Pulmonary artery endothelial cell (primary cell): ENCODE data around the gene FGF1. TPM values are rescaled to one million over a fixed set of nuclear protein-coding genes. Genes with fewer than 3 reads are reported as not detected.
A peak's percentile ranks its signal among the peaks of the same experiment; 100 is the strongest.
"Not testable (repeated sequence)": the region's sequence is repeated elsewhere in the genome, so short reads cannot be mapped to it uniquely, and the experiment has no call there.

Experiments used
- DNase-seq: peaks from one replicate; pipeline ENCODE4 v3.0.0-alpha.2; 2011; ENCODE audit warnings: low read depth, low spot score
- total RNA-seq: library from RNA; depleted of rRNA; stranded (reverse); fragments of >200 nt; gene quantifications from 2 replicates; pipeline ENCODE4 v1.2.3, GENCODE V29; 2014

Gene FGF1
- total RNA-seq, 1 donor from 2014 or later = not detected

DNA sequence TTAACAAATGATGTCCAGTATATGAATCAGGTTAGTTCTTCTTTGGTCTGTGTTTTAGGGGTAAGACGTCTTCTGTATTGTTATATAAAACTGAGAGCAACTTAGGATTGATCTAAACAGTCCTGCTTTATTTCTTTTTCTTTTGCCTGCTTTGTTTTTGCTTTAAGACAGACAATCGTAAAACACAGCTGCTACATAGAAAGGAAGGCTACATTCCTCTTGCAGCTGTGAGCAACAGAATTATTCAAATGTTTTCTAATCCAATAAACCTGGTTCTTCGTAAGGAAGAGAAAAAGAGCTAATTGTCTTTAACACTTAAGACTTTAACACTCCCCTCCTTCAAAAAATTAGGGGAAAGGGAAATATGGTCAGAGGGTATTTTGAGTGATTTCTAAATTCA, 14.6 kb downstream of the FGF1 start:
- no peak for DNase-seq

DNA sequence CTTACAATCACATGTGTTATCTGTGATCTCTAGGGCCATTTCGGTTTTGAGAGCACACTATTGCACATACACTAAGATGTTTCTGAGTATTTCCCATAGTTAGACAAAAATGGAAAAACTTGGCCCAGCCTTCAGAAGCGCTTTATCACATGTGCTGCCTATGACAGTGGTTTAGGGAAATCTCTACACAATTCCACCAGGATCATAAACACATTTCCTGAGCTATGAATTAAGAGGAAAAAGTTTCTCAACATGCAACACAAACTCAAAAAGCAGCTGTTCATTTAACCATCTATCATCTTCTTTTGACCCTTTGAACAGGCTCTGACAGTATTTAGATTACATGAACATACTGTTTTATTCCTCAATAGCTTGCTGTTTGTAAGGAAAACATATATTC, 15.1 kb downstream of the FGF1 start:
- no peak for DNase-seq

DNA sequence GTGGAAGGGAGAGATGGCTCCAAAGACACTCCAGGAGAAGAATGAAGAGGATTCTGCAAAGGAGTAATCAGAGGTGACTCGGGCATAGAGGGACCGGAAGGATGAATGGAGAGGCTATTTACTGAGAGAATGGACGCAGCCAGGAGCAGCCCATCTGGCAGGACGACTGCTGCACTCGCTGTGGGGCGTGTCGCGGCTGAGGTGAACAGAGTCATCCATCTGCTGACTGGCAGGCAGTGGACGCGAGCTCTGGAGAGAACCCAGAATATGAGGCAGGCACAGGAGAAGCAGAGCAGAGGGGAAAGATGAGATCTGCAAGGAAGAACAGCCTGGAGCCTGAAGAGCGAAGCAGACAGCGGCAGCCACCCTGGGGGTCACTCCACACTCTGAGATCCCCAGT, 16.4 kb downstream of the FGF1 start:
- no peak for DNase-seq

- no peak for DNase-seq
Observed at GRCh38 chr5:142668336-142668735, 17.6 kb downstream of the FGF1 start.

DNA sequence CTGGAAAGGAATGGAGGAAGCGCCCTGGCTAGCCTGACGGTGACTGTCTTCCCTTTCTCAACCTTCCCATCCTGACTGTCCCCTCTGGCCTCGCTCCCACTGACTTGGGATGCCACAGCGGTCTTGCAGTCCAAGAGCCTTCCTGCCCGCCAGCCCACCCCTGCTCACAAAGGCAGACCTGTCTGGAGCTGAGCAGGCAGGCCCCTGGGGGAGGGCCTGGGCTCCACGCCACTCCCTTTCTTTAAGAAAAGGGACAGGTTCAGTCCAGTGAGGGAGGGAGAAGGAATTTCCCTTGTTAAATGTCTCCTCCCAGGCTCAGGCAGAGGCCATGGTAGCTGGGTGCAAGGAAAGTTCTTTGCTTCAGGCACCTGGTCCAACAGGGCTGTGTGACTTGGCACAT, 18.1 kb downstream of the FGF1 start:
- no peak for DNase-seq

GRCh38 chr5:142664636-142665035, 21.3 kb downstream of the FGF1 start:
- no peak for DNase-seq

GRCh38 chr5:142664067-142664466, 21.8 kb downstream of the FGF1 start:
- DNase-seq = no peak

GRCh38 chr5:142663246-142663645, 22.6 kb downstream of the FGF1 start:
- no peak for DNase-seq

DNA sequence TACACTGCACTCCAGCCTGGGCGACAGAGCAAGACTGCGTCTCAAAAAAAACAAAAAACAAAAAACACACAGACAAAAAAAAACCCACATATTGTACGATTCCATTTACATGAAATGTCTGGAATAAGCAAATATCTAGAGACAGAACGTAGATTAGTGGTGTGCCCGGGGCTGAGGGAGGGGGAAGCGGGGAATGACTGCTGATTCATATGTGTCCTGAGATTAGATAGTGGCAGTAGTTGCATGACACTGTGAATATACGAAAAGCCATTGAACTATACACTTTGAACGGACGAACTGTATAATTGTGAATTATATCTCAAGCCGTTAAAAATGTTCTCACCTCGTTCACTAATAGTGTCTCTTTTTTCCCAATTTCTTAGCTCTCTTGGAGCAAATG, 23.9 kb downstream of the FGF1 start:
- DNase-seq = no peak

GRCh38 chr5:142661143-142661542, 24.7 kb downstream of the FGF1 start:
- no peak for DNase-seq

GRCh38 chr5:142660731-142661130, 25.2 kb downstream of the FGF1 start:
- DNase-seq = no peak

DNA sequence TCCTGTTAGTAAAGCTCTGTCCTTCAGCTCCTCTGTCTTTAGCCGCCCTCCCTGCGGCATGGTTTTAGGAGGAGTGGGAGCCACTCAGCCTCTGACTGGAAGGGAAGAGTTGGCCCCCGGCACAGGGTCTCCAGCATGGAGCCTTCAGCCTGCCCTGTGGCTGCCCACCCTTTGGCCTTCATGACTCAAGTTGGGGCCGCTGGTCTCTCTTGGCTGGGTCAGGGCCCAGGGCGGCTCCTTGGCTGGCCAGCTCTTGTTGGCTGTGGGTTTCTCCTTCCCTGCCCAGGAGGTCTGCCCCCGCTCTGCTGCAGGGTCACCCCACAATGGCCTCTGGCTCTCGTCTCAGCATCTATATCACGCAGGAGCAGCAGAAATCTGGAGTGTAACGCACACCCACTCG, 25.7 kb downstream of the FGF1 start:
- DNase-seq = no peak

DNA sequence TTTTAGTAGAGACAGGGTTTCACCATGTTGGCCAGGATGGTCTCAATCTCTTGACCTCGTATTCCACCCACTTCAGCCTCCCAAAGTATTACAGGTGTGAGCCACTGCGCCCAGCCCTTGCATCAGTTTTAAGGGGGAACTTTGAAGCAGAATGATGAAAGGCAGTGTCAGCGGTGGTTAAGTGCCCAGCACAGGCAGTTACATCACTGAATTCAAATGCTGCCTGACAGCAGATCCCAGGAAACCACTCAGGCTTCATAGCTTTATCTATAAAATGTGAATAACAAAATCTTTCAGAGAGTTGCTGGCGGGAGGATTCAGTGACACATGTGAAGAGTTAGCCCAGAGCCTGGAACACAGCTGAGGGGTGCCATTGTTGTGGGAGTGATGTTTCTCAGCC, 26.5 kb downstream of the FGF1 start:
- DNase-seq = no peak

GRCh38 chr5:142658278-142658677, 27.6 kb downstream of the FGF1 start:
- no peak for DNase-seq

GRCh38 chr5:142657446-142657845, 28.4 kb downstream of the FGF1 start:
- no peak for DNase-seq

DNA sequence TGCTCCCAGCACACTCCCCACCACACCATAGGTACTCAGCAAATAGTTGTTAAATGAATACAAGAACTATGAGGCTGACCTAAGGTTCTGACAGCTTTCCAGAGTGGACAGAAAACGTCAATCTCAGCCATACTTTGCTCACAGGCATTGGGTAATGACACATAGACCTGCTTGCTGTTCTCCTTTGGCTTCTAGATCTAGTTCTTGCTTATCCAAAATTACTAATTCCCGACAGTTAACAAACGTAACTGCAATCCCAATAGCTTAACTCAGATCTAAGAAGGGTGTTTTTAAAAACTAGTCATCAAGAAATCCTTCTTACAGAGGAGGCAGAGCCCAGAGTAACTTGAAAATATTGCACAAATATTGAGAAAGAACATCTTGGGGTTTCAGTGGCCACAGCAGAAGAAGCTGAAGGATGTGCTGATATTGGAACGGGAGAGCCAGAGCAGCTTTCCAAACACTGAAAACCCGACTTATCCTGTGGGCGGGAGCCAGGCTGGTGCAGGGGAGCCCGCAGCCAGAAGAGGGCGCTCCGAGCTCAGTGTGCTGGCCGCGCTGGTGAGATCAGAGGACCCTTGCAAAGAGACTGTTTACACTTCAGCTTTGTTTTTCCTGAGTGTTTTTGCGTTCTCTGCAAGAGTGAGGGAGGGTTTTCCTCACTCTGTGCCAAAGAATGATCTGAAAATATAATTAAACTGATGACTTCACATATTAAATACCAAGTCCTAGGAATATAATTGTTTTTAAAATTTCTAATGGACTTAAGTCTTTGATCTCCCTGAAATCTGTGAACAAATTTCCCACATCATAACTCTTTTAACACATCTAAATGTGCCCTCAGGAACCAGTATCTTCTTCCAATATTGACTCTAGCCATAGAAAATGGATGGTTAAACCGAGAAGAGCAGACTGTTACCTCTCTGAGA, 30.3 kb downstream of the FGF1 start:
- peak; percentile 22 for DNase-seq

DNA sequence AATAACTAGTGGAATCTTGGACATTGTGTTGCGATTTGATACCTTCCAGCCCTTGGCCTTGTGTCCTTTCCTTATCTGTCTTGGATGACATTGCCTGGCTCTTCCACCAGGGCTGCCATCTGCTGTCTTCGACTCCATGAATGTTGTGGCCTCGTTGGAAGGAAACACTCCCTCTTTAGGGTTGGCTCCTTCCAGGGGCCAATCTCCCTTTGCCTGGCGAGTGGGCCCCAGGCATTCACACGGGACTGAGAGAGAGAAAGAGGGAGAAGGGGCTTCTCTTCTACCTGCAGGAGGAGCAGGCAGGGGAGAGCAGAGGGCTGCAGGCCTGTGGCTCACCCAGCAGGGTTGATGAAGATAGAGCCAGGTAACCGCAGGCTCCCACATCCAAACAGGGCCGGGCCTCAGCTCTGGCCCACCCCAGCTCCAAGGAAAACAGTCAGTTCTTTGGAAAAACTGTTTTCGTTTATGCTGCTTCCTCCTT, 31.3 kb downstream of the FGF1 start:
- DNase-seq = no peak

- DNase-seq = no peak
Observed at GRCh38 chr5:142653321-142653720, 32.6 kb downstream of the FGF1 start.

GRCh38 chr5:142652563-142652962, 33.3 kb downstream of the FGF1 start:
- DNase-seq = no peak

DNA sequence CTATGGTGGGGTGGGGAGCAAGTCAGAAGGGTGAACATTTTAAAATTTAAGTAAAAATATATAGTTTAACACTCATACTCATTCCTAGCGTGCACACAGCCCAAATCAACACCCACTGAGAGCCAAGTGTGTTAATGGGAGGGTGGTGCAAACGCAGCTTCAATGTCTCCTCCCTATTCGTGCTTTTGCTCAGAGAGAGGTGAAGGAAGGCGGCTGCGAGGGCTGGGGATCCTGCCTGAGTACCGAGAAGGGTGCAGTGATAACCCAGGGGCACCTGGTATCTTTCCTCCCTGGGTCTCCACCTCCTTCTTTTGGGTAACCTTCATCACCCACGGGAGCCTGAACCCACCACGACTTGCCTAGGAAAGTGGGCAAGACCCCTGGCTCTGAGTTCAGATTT, 35.0 kb downstream of the FGF1 start:
- DNase-seq = no peak

DNA sequence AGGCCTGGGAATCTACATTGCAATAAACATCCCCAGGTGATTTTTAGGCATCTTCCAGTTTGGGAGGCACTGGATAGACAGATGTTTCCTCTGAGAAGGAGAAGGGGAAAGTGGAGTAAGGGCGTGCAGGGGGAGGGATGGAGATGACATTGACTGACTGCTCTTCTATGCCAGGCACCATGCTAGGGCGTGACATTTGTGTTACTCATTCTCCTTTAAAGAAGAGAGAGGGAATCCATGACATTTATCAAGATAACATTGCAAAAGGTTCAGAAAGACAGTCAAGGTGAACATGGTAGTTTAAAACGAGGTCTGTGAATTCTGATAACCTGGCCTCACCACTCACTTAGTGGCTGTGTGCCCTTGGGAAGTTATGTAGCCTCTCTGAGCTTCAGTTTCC, 35.8 kb downstream of the FGF1 start:
- DNase-seq = no peak

- DNase-seq = not testable (repeated sequence)
Observed at GRCh38 chr5:142648108-142648507, 37.8 kb downstream of the FGF1 start.

GRCh38 chr5:142645456-142645855, 40.4 kb downstream of the FGF1 start:
- no peak for DNase-seq
